Measurements from ENCODE around the gene ALAD.

Gene ALAD

DNA sequence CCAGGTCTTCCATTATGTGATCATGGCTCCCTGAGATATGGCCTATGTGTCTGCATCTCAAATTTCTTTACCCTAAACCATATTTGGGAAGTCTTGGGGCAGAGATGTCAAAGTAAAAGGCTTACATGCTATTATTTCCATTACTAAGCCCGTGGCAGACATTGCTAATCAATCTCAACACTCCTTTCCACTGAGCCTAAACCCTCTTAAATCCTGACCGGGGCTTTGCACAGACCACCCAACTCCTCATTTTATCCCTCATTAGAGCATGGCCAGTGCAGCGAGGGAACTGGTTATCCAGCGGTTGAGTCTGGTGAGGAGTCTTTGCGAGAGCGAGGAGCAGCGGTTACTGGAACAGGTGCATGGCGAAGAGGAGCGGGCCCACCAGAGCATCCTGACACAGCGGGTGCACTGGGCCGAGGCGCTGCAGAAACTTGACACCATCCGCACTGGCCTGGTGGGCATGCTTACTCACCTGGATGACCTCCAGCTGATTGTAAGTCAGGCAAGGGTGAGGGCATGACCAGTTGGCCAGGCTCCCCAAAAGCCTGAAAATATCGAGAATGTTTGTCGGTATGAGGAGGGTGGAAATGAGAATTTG lies 40.7 kb downstream of the ALAD start:
- Histone ChIP-seq H3K36me3 (ENCODE audit: control insufficient read depth, insufficient read depth, low read length) (no peaks in the 10 kb centered on the region), H3K9me3 (ENCODE audit: control insufficient read depth, insufficient read depth, low read length) (no peaks in the 10 kb centered on the region), H3K27ac (ENCODE audit: low read length) (no peak overlapping the region), H3K27me3 (ENCODE audit: control insufficient read depth, insufficient read depth, low read length) (no peaks in the 10 kb centered on the region), H3K4me1 (ENCODE audit: control insufficient read depth, insufficient read depth, low read length) (no peaks in the 10 kb centered on the region), H3K4me3 (ENCODE audit: low read length) (no peak overlapping the region)
- no CpG with 5 or more reads among the region's 15 CpGs for WGBS (ENCODE audit: insufficient coverage, insufficient read length)
- no peak for DNase-seq (ENCODE audit: low read depth, low spot score)

DNA sequence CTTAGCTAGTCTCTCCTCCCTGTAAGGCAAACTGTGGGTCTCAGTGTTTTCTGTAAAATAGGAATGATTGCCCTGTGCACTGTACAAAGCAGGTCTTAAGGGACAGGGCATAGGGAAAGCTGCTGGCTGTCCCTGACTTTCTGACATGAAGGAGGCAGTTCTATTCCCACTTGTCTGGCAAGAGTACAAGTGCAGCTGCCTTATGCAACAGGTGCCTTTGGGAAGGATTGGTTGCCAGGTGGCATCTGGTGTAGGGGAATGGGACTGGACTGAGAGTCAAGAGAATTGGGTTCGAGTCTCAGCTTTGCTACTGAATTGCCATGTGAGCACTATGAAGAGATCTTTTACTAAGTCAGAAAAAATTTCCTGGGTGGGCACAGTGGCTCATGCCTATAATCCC lies 41.7 kb downstream of the ALAD start:
- Histone ChIP-seq H3K9me3 (ENCODE audit: control insufficient read depth, insufficient read depth, low read length) (no peaks in the 10 kb centered on the region), H3K27me3 (ENCODE audit: control insufficient read depth, insufficient read depth, low read length) (no peaks in the 10 kb centered on the region), H3K4me3 (ENCODE audit: low read length) (no peak overlapping the region), H3K27ac (ENCODE audit: low read length) (no peak overlapping the region), H3K4me1 (ENCODE audit: control insufficient read depth, insufficient read depth, low read length) (no peaks in the 10 kb centered on the region), H3K36me3 (ENCODE audit: control insufficient read depth, insufficient read depth, low read length) (no peaks in the 10 kb centered on the region)
- DNase-seq (ENCODE audit: low read depth, low spot score) = no peak
- no CpG with 5 or more reads among the region's 1 CpG for WGBS (ENCODE audit: insufficient coverage, insufficient read length)

DNA sequence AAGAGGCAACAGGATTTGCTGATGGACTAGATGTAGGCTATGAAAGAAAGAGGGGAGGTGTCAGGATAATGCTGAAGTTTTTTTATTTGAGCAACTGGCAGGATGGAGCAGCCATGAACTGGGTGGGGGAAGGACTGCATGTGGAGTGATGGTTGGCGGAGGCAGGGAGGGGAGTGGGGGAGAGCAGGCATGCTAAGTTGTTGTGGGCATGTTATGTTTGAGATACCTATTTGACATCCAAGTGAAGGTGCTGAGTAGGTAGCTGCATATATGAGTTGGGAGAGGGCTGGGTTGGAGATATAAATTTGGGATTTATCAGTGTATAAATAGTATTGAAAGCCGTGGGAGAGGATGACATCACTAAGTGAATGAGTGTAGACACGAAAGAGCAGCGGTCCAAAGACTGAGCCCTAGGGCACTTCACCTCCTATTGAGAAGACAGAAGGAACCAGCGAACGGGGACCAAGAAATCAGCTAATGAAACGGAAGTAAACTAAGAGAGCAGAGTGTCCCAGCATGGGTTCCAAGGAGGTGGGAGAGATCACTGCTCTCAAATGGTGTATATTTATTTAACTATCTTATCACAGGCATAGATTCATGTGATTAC lies 44.3 kb downstream of the ALAD start:
- DNase-seq (ENCODE audit: low read depth, low spot score) = no peak
- Histone ChIP-seq H3K9me3 (ENCODE audit: control insufficient read depth, insufficient read depth, low read length) (no peaks in the 10 kb centered on the region), H3K4me1 (ENCODE audit: control insufficient read depth, insufficient read depth, low read length) (no peaks in the 10 kb centered on the region)

DNA sequence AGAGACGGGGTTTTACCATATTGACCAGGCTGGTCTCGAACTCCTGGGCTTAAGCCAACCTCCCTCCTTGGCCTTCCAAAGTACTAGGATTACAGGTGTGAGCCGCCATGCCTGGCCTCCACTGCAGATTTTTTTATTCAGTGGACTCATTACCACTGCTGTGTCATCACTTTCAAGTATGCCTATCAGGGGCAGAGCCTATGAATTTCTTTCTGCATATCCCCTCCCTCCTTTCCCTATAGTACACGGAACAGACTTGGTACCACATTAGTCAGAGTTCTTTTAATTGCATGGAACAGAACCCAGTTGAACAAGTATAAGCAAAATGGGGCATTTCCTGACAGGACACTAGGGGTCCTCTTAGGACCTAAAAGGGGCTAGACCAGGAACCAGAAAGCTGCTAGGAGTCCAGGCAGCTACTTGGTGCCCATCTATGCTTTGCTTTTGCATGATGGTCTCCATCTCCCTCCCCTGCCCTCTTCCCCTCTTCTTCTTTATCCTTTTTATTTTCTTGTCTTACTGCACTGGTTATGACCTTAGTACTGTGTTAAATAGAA lies 46.0 kb downstream of the ALAD start:
- no peak for DNase-seq (ENCODE audit: low read depth, low spot score)
- no peak overlapping the region for H3K4me3 ChIP-seq (ENCODE audit: low read length)
- no peak overlapping the region for H3K27ac ChIP-seq (ENCODE audit: low read length)
- no peaks in the 10 kb centered on the region for H3K36me3 ChIP-seq (ENCODE audit: control insufficient read depth, insufficient read depth, low read length)
- peaks cover 3% of the 10 kb centered on the region; the same call in 1 of the 2 replicates for H3K4me1 ChIP-seq (ENCODE audit: control insufficient read depth, insufficient read depth, low read length)
- peaks cover 2% of the 10 kb centered on the region; the same call in 1 of the 2 replicates for H3K27me3 ChIP-seq (ENCODE audit: control insufficient read depth, insufficient read depth, low read length)
- no CpG with 5 or more reads among the region's 4 CpGs for WGBS (ENCODE audit: insufficient coverage, insufficient read length)
- no peaks in the 10 kb centered on the region for H3K9me3 ChIP-seq (ENCODE audit: control insufficient read depth, insufficient read depth, low read length)

More for the DNA sequence above, 44.3 kb downstream of the ALAD start:
- no CpG with 5 or more reads among the region's 7 CpGs for WGBS (ENCODE audit: insufficient coverage, insufficient read length)
- Histone ChIP-seq H3K36me3 (ENCODE audit: control insufficient read depth, insufficient read depth, low read length) (no peaks in the 10 kb centered on the region), H3K4me3 (ENCODE audit: low read length) (no peak overlapping the region), H3K27ac (ENCODE audit: low read length) (no peak overlapping the region), H3K27me3 (ENCODE audit: control insufficient read depth, insufficient read depth, low read length) (no peaks in the 10 kb centered on the region)

DNA sequence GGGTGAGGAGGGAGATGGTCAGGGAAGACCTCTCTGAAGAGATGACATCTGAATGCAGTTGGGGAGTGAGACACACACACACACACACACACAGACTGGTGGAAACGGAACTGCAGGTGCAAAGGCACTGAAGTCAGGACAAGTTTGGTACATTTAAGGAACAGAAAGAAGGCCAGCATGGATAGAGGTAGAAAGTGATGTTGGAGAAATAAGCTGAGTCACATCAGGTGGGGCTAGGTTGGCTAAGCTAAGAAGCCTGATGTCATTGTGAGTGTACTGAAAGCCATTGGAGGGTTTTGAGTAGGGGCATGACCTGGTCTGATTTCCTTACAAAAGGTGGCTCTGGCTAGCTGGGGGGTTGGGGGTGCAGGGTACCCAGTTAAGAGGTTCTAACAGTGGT lies 48.7 kb downstream of the ALAD start:
- Histone ChIP-seq H3K27me3 (ENCODE audit: control insufficient read depth, insufficient read depth, low read length) (peaks cover 2% of the 10 kb centered on the region; the same call in 1 of the 2 replicates), H3K4me1 (ENCODE audit: control insufficient read depth, insufficient read depth, low read length) (peaks cover 5% of the 10 kb centered on the region; the same call in 1 of the 2 replicates), H3K36me3 (ENCODE audit: control insufficient read depth, insufficient read depth, low read length) (no peaks in the 10 kb centered on the region), H3K27ac (ENCODE audit: low read length) (no peak overlapping the region), H3K4me3 (ENCODE audit: low read length) (no peak overlapping the region), H3K9me3 (ENCODE audit: control insufficient read depth, insufficient read depth, low read length) (no peaks in the 10 kb centered on the region)
- no CpG with 5 or more reads among the region's 1 CpG for WGBS (ENCODE audit: insufficient coverage, insufficient read length)
- DNase-seq (ENCODE audit: low read depth, low spot score) = no peak

DNA sequence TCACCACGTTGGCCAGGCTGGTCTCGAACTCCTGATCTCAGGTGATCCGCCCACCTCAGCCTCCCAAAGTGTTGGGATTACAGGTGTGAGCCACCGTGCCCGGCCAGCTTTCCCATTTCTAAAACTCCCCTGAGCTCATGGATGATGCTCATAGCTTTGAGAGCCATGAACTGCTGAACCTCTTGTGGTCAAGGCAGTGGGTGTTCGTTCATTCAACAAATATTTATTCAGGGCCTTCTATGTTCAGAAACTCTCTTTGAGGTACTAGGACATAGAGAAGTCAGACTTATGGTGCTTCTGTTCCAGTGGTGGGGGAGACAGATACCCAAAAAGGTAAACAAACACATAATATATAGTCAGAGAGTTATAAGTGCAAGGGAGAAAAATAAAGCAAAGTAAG lies 49.1 kb downstream of the ALAD start:
- no peak overlapping the region for H3K4me3 ChIP-seq (ENCODE audit: low read length)
- no CpG with 5 or more reads among the region's 6 CpGs for WGBS (ENCODE audit: insufficient coverage, insufficient read length)
- peaks cover 2% of the 10 kb centered on the region; the same call in 1 of the 2 replicates for H3K27me3 ChIP-seq (ENCODE audit: control insufficient read depth, insufficient read depth, low read length)
- peaks cover 5% of the 10 kb centered on the region; the same call in 1 of the 2 replicates for H3K4me1 ChIP-seq (ENCODE audit: control insufficient read depth, insufficient read depth, low read length)
- no peaks in the 10 kb centered on the region for H3K9me3 ChIP-seq (ENCODE audit: control insufficient read depth, insufficient read depth, low read length)
- H3K36me3 ChIP-seq (ENCODE audit: control insufficient read depth, insufficient read depth, low read length) = no peaks in the 10 kb centered on the region
- no peak for DNase-seq (ENCODE audit: low read depth, low spot score)
- no peak overlapping the region for H3K27ac ChIP-seq (ENCODE audit: low read length)

DNA sequence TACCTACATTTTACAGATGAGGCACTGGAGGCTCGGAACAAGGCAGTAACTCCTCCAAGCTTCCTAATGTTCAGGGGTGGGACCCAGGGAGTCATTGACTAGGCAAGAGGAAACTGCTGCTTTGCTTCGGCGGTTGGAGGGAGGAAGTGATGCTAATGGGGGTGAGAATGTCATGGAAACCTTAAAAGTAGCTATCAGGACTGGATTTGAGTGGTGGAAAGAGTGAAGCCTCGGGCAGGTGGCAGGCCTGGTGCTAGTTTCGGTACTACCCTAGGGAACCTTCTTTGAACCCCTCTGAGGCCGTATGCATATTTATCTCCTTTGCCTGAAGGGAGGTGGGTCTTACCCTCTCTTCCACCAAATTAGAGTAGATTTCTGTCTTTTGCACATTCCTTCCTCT lies 50.1 kb downstream of the ALAD start:
- H3K4me1 ChIP-seq (ENCODE audit: control insufficient read depth, insufficient read depth, low read length) = peaks cover 5% of the 10 kb centered on the region; the same call in 1 of the 2 replicates
- DNase-seq (ENCODE audit: low read depth, low spot score) = no peak
- H3K4me3 ChIP-seq (ENCODE audit: low read length) = no peak overlapping the region
- no CpG with 5 or more reads among the region's 6 CpGs for WGBS (ENCODE audit: insufficient coverage, insufficient read length)
- no peaks in the 10 kb centered on the region for H3K36me3 ChIP-seq (ENCODE audit: control insufficient read depth, insufficient read depth, low read length)
- peaks cover 2% of the 10 kb centered on the region; the same call in 1 of the 2 replicates for H3K27me3 ChIP-seq (ENCODE audit: control insufficient read depth, insufficient read depth, low read length)
- no peak overlapping the region for H3K27ac ChIP-seq (ENCODE audit: low read length)
- H3K9me3 ChIP-seq (ENCODE audit: control insufficient read depth, insufficient read depth, low read length) = no peaks in the 10 kb centered on the region

DNA sequence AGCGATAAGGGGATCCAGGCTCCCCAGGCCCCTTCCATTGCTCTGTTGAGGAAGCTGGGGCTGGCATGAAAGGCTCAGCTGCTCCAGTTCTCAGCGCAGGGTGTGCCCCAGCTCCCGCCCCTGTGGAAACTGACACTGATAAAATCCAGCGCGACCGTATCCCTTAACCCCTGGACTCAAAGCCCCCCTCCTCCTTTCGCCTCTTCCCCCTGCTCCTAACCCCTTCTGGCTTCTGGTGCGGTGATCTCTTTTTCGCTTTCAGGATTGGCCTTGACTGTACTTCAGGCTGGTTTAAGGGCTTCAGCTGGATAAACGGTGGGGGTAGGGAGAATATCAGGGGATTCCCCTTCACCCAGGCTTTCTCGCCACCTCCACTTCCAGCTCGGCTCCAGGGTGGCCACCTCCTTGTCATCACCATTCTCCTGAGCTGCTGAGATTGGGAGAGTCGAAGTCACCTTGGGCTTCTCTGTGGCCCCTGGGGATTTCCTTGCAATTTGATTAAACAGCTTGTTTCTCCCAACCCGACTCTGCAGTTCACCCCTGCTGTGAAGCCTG lies 50.9 kb downstream of the ALAD start:
- Histone ChIP-seq H3K9me3 (ENCODE audit: control insufficient read depth, insufficient read depth, low read length) (no peaks in the 10 kb centered on the region), H3K4me3 (ENCODE audit: low read length) (peak overlapping the region; percentile 93; the same call in 1 of the 2 replicates), H3K36me3 (ENCODE audit: control insufficient read depth, insufficient read depth, low read length) (no peaks in the 10 kb centered on the region), H3K27me3 (ENCODE audit: control insufficient read depth, insufficient read depth, low read length) (peaks cover 2% of the 10 kb centered on the region; the same call in 1 of the 2 replicates), H3K27ac (ENCODE audit: low read length) (no peak overlapping the region), H3K4me1 (ENCODE audit: control insufficient read depth, insufficient read depth, low read length) (peaks cover 5% of the 10 kb centered on the region; the same call in 1 of the 2 replicates)
- no CpG with 5 or more reads among the region's 14 CpGs for WGBS (ENCODE audit: insufficient coverage, insufficient read length)
- DNase-seq (ENCODE audit: low read depth, low spot score) = no peak

DNA sequence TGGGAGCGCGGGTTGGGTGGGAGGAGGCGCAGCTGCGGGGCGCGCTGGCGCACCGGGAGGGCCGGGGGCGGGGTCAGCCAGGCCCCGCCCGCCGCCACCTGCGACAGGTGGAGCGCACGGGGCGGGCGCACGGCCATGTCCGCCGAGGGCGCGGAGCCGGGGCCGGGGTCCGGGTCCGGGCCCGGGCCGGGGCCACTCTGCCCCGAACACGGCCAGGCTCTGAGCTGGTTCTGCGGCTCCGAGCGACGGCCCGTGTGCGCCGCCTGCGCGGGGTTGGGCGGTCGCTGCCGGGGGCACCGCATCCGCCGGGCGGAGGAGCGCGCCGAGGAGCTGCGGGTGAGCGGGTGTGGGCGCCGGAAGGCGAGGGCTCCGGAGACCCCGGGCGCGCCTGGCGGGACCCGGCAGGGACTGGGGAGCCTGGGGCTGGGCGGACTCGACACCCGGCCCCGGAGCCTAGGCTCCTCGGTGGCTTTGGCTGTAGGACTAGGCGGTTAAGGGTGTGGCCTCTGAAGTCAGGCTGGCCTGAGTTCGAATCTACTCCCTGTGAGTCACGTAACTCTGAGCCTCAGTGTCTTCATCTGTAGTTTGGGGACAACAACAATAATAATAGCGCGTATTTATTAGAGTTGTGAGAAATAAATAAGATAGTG lies 51.5 kb downstream of the ALAD start, which contains the start of gene BSPRY:
BSPRY (plus strand) TSS at position 97 of the 650 bp plus-strand sequence; CDS start at position 136, 39 bp downstream.
- peak within 1 kb of the TSS; percentile 93 for H3K4me3 ChIP-seq (ENCODE audit: low read length)
- peaks cover 2% of the 10 kb centered on the region; the same call in 1 of the 2 replicates for H3K27me3 ChIP-seq (ENCODE audit: control insufficient read depth, insufficient read depth, low read length)
- no peaks in the 10 kb centered on the region for H3K9me3 ChIP-seq (ENCODE audit: control insufficient read depth, insufficient read depth, low read length)
- WGBS (ENCODE audit: insufficient coverage, insufficient read length) = no CpG with 5 or more reads among the region's 71 CpGs
- no peaks in the 10 kb centered on the region for H3K36me3 ChIP-seq (ENCODE audit: control insufficient read depth, insufficient read depth, low read length)
- peaks cover 5% of the 10 kb centered on the region; the same call in 1 of the 2 replicates for H3K4me1 ChIP-seq (ENCODE audit: control insufficient read depth, insufficient read depth, low read length)
- no peak for DNase-seq (ENCODE audit: low read depth, low spot score)
- no peak within 1 kb of the TSS for H3K27ac ChIP-seq (ENCODE audit: low read length)

DNA sequence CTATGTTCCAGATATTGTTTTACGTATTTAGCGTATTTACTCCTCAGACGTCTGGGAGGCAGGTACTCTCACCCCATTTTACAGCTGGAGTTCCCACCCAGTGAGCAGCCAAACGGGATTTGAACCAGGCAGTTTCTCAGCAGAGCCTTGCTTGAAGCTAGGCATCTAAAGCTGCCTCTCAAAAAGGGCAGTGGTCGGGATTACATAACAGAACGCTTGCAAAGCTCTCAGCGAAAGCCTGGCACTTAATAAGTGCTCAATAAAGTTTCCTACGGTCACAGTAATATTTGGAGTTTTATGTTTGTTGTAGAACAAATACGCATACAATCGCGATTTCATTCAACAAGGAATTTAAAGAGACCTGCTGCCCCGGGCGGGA lies 52.0 kb downstream of the ALAD start:
- Histone ChIP-seq H3K4me3 (ENCODE audit: low read length) (peak overlapping the region; percentile 93; the same call in 1 of the 2 replicates), H3K27me3 (ENCODE audit: control insufficient read depth, insufficient read depth, low read length) (peaks cover 2% of the 10 kb centered on the region; the same call in 1 of the 2 replicates), H3K36me3 (ENCODE audit: control insufficient read depth, insufficient read depth, low read length) (no peaks in the 10 kb centered on the region), H3K27ac (ENCODE audit: low read length) (no peak overlapping the region), H3K9me3 (ENCODE audit: control insufficient read depth, insufficient read depth, low read length) (no peaks in the 10 kb centered on the region), H3K4me1 (ENCODE audit: control insufficient read depth, insufficient read depth, low read length) (peaks cover 5% of the 10 kb centered on the region; the same call in 1 of the 2 replicates)
- no CpG with 5 or more reads among the region's 13 CpGs for WGBS (ENCODE audit: insufficient coverage, insufficient read length)
- no peak for DNase-seq (ENCODE audit: low read depth, low spot score)
